ENCODE data around the gene GNB3. TPM values are rescaled to one million over a fixed set of nuclear protein-coding genes. Genes with fewer than 3 reads are reported as not detected.

GNB3 gene
- polyA plus RNA-seq, 2 of the 4 experiments (the other 2 are of a cell fraction), result 0.94 to 2.7 TPM

- peaks cover 19% of the 10 kb centered on the region for H3K4me1 ChIP-seq
- 25% methylated on average over 31 of the region's 71 CpGs for WGBS (ENCODE audit: missing lambda C conversion rate)
- peak overlapping the region; percentile 87 for H3K4me3 ChIP-seq
- POLR2A ChIA-PET, result interaction anchor here (0.7 to 2.6 kb wide), 5 partner anchors 23 to 139 kb away, joined by 3 to 20 read pairs (median 6); partner anchors contain the start of genes CDCA3, COPS7A, MLF2 and USP5
- DNase-seq (ENCODE audit: low read depth in 1 of 2, low spot score in 1 of 2), result peak in 1 of 2 experiments; percentile 47
- H3K9me3 ChIP-seq, result no peaks in the 10 kb centered on the region
- FAIRE-seq, result no peak
- TF ChIP-seq RNF2 (IDR thresholded peaks at IDR 0.05; ENCODE audit: borderline replicate concordance, low read depth) (peak; percentile 86; the same call in 1 of the 2 replicates), E2F6 (IDR thresholded peaks at IDR 0.05; ENCODE audit: borderline replicate concordance, low read depth) (peak; percentile 64; the same call in 1 of the 2 replicates), TP53 (CRISPR knock-in tag; IDR thresholded peaks at IDR 0.05) (no peak), JUN (IDR thresholded peaks at IDR 0.05) (peak in 1 of 2 experiments; percentile 4; a peak in 1 of 5 replicates), MAX (IDR thresholded peaks at IDR 0.05) (peak; percentile 28; the same call in 1 of the 2 replicates), ZSCAN20 (CRISPR knock-in tag; IDR thresholded peaks at IDR 0.05) (no peak)
- H3K27ac ChIP-seq, result peak overlapping the region; percentile 87 to 96
- peak overlapping the region; percentile 72 for H3K4me2 ChIP-seq
- peak; percentile 46 to 52; a peak in 5 of 6 replicates for ATAC-seq
- CTCF ChIA-PET, result interaction anchor here (0.6 to 29.8 kb wide), 19 partner anchors 11 to 165 kb away, joined by 3 to 306 read pairs (median 3); partner anchors contain the start of genes CD4, COPS7A, GNB3 and MLF2
Observed at GRCh38 chr12:6828781-6829535, 11.8 kb upstream of the GNB3 start.

GRCh38 chr12:6829536-6830220 lies 11.0 kb upstream of the GNB3 start:
- Histone ChIP-seq H3K27ac (peak overlapping the region; percentile 87 to 96), H3K4me2 (peak overlapping the region; percentile 72), H3K9me3 (no peaks in the 10 kb centered on the region), H3K4me3 (peak overlapping the region; percentile 87), H3K4me1 (peaks cover 19% of the 10 kb centered on the region)
- FAIRE-seq (no peak), DNase-seq (ENCODE audit: low read depth in 1 of 2, low spot score in 1 of 2) (peak; percentile 52 to 64), ATAC-seq (peak; percentile 16 to 63; a peak in 3 of 6 replicates)
- ChIA-PET CTCF (interaction anchor here (0.7 to 29.8 kb wide), 18 partner anchors 12 to 131 kb away, joined by 3 to 306 read pairs (median 4); partner anchors contain the start of genes CD4, COPS7A, GNB3 and MLF2), POLR2A (interaction anchor here (0.9 to 2.6 kb wide), 4 partner anchors 22 to 140 kb away, joined by 3 to 20 read pairs (median 6); partner anchors contain the start of genes CDCA3, MLF2, USP5 and ZNF384)
- 65% methylated on average over 19 of the region's 19 CpGs for WGBS (ENCODE audit: missing lambda C conversion rate)
- TF ChIP-seq FOSB (CRISPR knock-in tag; IDR thresholded peaks at IDR 0.05) (no peak), POLR2A (IDR thresholded peaks at IDR 0.05; ENCODE audit: low read length) (0 out of 2 replicates have a peak, but pooled peaks have one; percentile 24)

- no peak overlapping the region for H3K27ac ChIP-seq
- no peak for DNase-seq (ENCODE audit: low read depth in 1 of 2, low spot score in 1 of 2)
- no peak overlapping the region for H3K4me2 ChIP-seq
- H3K4me3 ChIP-seq, result no peak overlapping the region
- no peak for FAIRE-seq
- WGBS (ENCODE audit: missing lambda C conversion rate), result 91% methylated on average over 9 of the region's 11 CpGs
- peaks cover 19% of the 10 kb centered on the region for H3K4me1 ChIP-seq
- CTCF ChIA-PET, result interaction anchor here (0.9 to 29.8 kb wide), 9 partner anchors 12 to 95 kb away, joined by 3 to 306 read pairs (median 4); partner anchors contain the start of genes CD4, GNB3 and MLF2
- no peaks in the 10 kb centered on the region for H3K9me3 ChIP-seq
- POLR2A ChIA-PET, result interaction anchor here (1.5 kb wide), 1 partner anchor 21 kb away, joined by 7 read pairs; the partner anchor contains the start of genes CDCA3 and USP5
- no peak for ATAC-seq
- TF ChIP-seq HOXB5 (CRISPR knock-in tag; IDR thresholded peaks at IDR 0.05), result no peak
- no peak for TF ChIP-seq NPAS2 (CRISPR knock-in tag; IDR thresholded peaks at IDR 0.05; ENCODE audit: borderline replicate concordance)
- TF ChIP-seq KDM5A (IDR thresholded peaks at IDR 0.05), result no peak
- TF ChIP-seq CBX8 (IDR thresholded peaks at IDR 0.05), result no peak
- TF ChIP-seq HOXB13 (CRISPR knock-in tag; IDR thresholded peaks at IDR 0.05; ENCODE audit: low read depth), result no peak
- TF ChIP-seq HES2 (IDR thresholded peaks at IDR 0.05), result no peak
- TF ChIP-seq RNF2 (IDR thresholded peaks at IDR 0.05; ENCODE audit: borderline replicate concordance, low read depth), result no peak
- TF ChIP-seq MAFK (IDR thresholded peaks at IDR 0.05; ENCODE audit: partially characterized antibody), result no peak
Observed at GRCh38 chr12:6830286-6830890, 10.3 kb upstream of the GNB3 start.
